HG03342 (cell line): Measurements from ENCODE around the gene MRAS.
"Not testable (repeated sequence)": the region's sequence is repeated elsewhere in the genome, so short reads cannot be mapped to it uniquely, and the experiment has no call there.

Source experiments
- ATAC-seq: cut with Tn5 transposase; IDR thresholded peaks from one replicate; pipeline ENCODE4 v1.9.1; 2021; ENCODE audit warnings: mild to moderate bottlenecking, moderate library complexity; ENCODE audit not compliant: unreplicated experiment

Gene MRAS

DNA sequence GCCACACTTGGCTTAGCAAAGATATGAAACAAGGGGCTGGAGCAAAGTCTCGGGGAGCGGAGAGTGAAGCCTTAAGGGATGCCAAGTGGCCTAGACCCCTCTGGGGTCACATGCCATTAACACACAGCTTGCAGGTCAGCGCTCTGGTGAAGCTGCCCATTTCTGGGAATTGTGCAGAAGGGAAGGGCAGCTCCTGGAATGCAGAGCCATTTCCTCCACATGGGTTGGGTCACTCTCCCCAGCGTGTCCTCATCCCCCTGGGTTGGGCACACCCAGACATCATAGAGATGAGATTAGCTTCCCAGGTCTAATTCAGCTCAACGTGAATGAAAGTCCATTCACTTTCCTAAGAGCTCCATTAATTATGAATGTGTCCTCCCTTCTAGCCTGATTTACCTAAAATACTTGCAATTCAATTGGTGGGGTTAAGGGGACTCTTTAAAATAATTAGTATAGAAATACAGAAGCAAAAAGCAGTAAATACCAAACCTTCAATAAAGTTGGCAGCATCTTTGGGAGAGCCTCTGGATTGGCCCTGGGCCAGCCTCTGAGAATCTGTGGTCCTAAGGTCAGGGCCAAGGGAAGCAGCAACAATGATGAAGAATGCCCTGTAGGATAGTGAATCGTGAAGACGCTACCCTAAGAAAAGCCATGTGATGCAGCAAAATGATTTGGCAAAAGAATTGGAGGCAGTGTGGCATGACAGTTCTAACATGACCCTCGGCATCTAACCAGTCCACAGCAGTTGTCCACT is 17.8 kb downstream of the MRAS start:
- ATAC-seq = no peak

DNA sequence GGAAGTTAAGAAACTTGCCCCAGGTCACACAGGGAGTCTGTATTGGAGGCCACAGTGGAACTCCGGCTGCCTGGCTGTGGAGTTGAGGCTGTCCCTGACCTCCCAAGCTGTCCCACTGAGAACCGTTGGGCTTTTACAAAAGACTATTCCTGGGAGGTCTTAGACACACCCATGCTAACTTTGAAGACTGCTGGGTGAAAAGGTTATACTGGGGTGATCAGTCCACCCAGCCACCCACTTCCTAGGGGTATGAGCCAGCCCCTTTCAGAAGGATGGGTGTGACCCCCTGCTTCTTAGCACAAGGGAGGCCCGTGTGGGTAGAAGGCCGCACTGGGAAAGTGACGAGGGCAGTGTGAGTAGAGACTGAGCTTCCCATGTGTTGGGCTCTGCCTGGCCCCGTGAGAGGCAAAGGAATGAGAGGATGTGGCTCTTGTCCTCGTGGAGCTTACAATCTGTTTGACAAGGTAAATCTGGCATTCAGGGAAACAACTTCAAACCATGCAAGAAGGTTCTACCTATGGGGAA is 19.0 kb downstream of the MRAS start:
- ATAC-seq = no peak

DNA sequence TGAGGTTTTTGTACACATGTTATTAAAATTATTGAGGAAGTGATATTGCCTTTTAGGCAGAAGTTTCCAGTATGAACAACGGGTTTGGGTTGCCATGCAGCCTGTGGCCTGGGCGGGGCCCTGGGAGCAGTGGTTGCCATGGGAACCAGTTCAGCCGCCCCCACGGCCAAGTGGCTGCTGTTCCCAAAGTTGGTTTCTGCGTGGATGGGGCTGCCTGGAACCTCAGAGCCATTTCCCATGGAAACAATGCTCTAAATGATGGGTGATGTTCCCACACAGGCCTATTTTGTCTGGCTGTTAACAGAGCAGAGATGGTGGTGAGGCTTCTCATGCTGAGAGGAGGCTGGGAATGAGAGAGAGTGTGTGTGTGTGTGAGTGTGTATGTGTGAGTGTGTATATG is 19.5 kb downstream of the MRAS start:
- no peak for ATAC-seq

DNA sequence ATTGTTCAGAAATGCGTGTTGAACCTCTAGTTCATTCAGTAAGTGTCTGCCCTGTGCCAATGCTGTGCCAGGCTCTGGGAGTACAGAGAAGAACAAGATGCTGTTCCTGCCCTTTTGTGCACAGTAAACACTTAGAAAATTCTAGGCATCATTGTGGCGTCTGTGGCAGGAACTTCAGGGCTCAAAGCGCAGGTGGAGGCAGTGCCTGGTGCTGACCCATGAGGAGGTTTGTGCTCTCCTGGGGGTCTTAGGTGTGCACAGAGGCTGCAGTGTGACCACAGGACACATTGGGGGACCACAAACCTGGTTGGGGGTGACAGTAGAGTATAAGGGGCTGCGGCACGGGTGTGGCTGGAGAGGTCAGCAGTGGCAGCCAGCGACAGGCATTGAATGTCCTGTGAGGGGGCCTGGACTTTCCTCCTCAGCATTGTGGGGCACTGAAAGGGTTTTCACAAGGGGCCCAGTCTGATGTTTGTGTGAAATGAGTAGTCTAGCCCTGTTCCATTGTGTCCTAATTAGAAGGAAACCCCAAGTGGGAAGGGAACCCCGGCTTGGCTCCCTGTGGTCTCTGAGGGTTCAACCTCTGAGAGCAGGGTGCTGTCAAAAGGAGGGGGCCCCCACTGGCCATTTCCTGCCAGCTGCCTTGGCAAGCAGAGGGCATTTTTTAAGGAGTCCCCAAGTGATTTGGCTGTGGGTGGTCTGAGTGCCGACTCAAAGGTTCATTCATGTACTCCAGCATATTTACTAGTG is 20.9 kb downstream of the MRAS start:
- no peak for ATAC-seq

DNA sequence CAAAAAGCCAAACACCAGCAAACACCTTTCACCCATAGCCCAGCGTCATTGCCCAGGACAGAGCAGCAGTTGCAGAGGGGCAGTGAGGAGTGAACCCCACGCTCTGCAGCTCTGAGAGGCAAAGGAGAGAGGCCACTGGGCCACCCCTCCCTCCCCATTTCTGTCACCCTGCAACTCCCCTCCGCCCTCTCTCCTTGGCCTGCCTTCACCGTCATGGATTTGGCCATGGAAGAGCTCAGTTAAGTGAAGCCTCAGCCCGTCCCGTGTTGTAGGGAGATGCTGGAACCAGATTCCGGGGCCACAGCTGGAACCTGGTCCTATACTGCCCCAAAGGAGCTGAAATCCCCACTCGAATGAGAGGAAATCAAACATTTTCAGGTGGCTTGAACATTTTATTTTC is 21.9 kb downstream of the MRAS start:
- ATAC-seq = no peak

DNA sequence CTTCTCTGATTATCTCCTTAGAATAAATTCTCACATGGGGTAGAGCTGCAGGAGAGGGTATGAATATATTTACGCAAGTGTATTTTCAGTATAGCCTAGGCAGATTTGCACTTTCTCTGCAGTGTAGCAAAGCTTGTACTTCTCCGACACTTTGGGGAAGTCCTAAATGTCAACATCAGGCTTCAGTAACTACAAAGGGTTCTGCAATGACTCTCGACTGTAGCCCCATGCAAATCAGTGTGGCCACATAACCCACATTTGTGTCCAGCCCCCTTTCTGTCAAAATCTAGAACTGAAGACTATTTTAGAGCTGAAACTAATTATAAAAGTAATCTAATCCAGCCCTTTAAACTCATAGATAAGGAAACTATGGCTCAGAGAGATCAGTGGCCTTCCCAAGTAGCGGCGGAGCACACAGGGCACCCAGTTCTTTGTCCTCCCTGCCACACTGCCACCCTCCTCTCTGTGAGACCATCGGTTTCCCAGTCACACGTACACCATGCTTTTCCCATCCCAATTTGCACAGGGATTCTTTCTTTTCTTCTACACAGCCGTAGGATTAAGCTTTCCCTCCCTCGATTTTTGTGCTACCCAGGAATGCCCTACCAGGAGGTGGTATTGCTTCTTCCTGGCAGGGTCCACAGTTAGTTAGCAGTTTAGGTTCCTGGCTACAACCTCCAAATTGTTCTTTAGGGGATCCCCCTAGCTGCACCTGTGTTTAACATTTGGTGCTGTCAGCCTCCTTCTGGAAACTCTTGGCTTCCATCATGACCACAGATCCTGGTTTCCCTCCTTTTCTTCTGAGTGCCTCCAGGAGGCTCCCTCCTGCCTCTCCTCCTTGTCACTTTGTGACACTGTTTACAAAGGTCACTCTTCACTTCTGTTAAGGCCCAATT is 22.9 kb downstream of the MRAS start:
- ATAC-seq = peak; percentile 99

DNA sequence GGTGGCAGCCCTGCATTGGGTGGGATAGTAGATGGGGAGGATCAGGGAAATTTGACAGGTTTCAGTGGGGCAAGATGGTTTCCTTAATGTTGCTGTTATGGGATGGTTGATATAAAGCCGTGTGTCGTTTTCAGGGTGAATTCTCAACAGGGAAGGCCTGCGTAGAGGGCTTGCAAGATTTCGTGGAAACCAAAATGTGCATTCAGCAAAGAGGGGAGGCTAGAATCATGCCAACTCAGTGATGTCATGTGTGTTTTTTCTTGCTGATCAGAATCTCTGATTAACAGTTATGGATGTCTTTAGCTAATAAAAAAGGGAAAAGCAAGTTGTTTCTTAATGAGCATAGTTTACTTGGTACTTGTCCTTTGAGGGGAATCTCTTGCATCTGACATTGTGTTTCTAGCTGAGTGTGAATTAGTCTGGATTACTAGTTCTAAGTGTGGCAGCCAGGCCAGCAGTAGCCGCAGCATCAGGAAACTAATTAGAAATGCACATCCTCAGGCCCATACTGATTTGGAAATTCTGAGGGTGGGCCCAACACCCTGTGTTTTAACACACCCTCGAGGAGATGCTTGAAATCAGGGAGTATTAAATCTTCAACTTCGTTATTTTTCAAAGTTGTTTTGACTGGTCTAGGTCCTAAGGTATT is 24.8 kb downstream of the MRAS start:
- no peak for ATAC-seq

DNA sequence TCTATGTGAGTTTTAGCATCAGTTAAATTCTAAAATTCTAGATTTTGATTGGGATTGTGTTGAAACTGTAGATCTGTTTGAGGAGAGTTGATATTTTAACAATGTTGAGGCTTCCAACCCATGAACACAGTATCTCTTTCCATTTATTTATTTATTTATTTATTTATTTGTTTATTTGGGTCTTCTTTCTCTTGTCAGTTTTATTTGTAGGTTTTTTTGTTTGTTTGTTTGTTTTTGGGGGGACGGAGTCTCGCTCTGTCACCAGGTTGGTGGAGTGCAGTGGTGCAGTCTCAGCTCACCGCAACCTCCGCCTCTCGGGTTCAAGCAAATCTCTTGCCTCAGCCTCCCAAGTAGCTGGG is 25.3 kb downstream of the MRAS start:
- ATAC-seq = no peak

DNA sequence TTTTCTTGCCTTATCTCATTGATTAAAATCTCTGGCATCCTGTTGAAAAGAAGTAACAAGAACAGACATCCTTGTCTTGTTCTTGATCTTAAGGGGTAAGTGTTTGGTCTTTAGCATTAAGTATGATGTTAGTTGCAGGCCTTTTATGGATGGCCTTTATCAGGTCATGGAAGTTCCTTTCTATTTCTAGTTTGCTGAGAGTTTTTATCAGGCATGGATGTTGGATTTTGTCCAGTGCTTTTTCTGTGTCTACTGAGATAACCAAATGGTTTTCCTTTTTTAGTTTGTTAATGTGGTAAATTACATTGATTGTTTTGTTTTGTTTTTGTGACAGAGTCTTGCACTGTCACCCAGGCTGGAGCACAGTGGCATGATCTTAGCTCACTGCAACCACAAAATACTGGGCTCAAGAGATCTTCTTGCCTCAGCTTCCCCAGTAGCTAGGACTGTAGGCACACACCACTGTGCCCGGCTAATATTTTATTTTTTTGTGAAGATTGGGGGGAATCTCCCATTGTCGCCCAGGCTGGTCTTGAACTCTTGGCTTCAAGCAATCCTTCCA is 26.3 kb downstream of the MRAS start:
- ATAC-seq = no peak

DNA sequence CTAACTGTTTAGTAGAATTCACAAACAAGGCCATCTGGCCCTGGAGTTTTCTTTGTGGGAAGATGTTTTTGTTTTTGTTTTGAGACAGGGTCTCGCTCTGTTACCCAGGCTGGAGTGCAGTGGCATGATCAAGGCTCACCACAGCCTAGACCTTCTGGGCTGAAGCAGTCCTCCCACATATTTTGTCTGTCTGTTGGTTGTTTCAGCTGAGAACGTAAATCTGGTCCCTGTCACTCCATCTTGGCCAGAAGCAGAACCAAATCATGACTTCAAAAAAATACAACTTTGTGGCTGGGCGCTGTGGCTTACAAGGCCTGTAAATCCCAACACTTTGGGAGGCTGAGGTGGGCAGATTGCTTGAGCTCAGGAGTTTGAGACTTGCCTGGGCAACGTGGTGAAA is 27.1 kb downstream of the MRAS start:
- ATAC-seq = no peak

DNA sequence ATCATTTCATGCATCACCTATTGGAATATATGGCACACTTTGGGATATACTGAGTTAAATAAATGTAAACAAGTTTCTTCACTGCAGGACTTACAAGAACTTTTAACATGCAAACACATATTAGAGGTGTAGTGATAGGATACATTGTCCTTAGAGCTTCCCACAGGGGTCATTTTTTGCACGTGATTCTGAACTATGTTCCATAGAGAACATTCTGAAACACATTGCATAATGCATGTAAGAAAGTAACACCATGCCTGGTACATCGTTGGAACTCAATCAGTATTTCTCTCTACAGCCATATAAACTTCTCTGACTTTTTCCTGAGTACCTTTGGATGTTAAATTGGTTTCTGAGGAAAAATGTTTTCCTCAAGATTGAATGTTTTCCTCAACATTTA is 28.3 kb downstream of the MRAS start:
- no peak for ATAC-seq

DNA sequence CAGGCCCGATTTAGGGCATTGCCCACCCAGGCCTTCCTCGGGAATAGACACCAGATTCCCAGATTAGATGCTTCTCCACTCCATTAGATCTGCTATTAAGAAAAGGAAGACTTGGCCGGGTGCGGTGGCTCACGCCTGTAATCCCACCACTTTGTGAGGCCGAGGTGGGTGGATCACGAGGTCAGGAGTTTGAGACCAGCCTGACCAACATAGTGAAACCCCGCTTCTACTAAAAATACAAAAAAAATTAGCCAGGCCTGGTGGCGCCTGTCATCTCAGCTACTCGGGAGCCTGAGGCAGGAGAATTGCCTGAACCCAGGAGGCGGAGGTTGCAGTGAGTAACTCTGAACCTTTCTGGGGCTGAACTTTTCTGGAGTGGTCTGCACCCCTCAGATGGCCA is 28.8 kb downstream of the MRAS start:
- ATAC-seq = not testable (repeated sequence)

DNA sequence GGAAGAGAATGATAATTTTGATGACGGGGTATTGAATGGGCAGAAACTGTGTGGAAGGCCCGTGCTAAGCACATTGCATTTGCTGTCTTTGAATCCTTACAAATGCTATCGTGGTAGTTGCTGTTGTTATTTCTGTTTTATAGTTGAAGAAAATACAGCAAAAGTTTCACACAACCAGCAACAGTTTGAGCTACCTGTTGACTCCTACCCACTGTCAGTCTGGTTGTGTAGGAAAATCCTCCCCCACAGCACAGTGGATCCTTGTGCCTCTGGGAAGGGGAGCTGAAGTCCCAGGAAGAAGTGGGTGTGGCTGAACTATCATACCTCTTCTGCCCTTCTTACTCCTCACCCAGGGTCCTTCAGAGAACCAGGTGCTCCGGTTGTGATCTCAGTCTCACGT is 29.4 kb downstream of the MRAS start:
- no peak for ATAC-seq

DNA sequence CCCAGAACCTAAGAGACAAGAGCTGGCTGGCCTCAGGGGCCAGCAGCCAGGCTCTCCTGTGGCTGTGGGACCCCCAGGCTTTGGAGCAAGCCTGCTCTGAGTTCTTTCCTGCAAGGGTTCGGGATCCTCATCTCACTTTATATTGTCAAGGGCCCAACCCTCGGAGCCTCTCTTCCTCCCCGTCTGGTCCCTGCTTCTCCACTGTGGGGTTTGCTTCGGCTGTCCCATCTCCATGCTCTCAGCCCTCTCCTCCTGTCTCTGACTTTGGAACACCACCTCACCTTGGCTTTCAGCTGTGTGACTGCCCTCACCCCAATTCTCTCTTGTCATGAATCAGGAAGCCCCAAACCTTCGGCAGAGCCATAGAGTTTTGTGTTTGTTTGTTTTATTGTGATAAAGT is 30.0 kb downstream of the MRAS start:
- no peak for ATAC-seq

DNA sequence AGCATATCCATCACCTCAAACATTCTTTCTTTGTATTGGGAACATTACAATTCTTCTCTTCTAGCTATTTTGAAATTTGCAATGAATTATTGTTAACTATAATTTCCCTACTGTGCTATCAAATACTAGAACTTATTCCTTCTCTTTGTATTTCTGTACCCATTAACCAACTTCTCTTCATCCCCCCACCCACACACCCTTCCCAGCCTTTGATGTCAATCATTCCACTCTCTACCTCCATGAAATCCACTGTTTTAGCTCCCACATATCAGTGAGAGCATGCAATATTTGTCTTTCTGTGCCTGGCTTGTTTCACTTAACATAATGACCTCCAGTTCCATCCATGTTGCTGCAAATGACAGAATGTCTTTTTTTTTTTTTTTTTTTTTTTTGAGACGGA is 30.6 kb downstream of the MRAS start:
- ATAC-seq = no peak

DNA sequence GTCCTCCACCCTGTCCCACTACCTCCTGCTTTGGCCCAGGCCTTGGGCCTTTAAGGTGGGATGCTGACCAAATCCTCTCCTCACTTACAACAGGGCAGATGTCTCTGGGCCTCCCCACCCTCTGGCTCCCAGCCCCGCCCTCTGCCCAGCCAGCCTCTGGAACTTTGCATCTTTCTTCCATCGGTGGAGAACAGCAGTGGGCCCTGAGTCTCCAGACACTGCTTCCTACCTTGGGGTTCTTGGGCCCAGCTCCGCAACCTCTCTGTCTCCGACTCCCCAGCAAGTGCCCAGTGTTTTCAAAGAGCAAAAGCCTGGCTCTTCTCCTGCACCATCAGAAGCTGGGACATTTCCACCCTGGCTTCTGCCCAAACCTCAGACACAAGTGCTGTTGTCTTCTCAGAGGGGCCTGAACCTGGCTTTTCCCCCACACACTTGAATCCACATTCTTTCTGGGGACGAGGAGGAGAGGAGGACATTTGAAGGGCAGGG is 33.1 kb downstream of the MRAS start:
- ATAC-seq = no peak

DNA sequence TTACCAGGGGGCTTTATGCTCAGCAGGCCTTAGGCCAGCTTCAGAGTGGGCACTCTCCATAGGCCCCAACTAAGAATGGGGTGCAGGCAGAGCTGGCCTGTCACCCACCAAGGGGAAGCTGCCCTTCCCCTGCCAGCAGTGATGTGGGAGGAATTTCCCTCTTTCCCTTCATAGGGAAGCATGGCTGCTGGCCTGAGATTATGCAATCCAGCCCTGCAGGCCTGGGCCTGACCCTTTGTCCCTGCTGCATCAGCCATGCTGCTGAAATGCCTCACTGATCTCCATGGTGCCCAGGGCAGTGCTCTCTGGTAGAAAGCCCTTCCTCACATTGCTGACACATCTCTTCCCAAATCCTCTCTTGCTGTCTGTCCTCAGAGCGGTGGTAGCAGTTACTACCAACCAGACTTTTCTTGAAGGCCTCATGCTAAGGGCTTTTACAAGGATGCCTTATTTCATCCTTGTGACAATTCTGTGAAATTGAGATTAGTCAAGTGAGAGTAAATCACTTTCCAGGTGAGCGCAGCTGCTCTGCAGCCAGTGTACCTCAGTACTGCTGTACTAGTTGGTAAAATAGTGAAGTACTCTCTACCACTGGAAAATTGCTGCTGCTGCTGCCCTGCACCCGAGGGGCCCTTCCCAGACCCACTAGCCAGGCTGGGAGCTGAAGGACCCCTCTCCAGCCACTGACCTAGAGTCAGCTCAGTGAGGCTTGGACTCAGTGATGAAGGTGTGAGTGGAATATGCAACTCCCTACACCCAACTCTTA is 33.8 kb downstream of the MRAS start:
- no peak for ATAC-seq

DNA sequence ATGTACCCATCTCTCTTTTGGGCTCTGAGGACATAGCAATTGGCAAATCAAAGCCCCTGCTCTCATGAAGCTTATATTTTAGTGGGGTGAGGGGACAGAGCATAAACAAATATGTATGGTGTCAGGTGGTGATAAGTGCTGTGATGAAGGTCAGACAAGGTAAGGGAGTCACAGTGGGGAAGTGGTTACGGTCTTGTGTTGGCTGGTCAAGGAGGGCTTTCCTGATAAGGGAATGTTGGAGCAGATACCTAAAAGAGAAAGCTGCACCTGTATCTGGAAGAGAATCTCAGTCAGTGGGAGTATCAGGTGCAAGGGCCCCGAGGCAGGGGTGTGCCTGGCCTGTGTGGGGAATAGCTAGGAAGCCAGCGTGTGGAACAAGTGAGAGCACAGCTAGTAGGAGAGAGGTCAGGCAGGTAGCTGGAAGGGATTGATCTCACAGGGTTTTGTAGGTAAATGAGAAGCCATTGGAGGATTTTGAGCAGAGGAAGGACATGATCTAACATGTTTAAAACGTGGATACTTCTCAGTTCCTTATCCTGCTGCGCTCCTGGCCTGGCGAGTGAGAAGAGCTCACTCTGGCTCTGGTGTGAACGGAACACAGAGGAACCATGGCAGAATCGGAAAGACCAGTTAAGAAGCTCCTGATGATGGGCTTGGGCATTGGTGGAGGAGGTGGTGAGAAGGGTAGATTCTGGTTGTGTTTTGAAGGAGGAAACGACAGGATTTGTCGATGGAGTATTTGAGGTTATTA is 35.5 kb downstream of the MRAS start:
- no peak for ATAC-seq

DNA sequence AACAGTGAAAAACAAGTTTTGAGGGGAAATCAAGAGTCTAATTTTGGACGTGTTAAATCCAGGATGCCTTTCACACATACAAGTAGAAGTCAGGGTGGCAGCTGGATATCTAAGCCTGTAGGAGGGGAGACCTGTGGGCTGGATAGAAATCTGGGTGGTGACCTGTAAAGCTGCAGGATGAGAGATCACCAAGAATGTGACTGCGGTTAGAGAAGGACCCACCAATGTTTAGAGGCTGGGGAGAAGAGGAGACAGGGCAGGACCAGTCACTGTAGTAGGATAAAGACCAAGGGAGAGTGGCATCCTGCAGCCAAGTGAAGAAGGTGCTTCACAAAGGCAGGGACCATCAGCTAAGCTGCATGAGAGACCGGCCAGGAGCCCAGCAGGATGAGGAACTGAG is 36.2 kb downstream of the MRAS start:
- no peak for ATAC-seq
